DMS114 treated with DMSO at 0.1 percent for 48 hours (cell line): ENCODE results near the gene CT47B1.
"Not testable (repeated sequence)": the region's sequence is repeated elsewhere in the genome, so short reads cannot be mapped to it uniquely, and the experiment has no call there.

Experiments
- DNase-seq: peaks from one replicate; lab custom pipeline; 2025; ENCODE audit not compliant: unreplicated experiment; lab: John Stamatoyannopoulos, UW

The CT47B1 gene

DNA sequence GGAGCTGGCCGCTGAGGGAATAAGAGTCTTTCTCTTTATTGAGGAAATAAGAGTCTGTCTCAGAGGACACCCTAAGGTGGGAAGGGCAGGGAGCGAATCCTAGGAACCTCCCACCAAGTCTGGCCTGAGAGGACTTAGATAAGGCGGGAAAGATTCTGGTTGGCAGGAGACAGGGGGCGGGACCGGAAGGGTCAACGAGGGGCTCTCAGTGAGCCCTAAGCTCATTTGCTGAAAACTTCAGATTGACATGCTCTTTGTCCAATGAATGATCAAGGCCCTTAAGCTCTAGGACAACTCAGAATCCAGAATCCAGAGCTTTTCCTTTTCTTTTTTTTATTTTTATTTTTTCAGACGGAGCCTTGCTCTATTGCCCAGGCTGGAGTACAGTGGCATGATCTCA, at the start of gene CT47B1:
TSS of gene CT47B1 (minus strand) at position 101 of the 400 bp plus-strand sequence. CDS start 196 bp downstream, outside the sequence.
- not testable (repeated sequence) for DNase-seq

GRCh38 chrX:120874678-120875557, 748 bp downstream of the CT47B1 start:
- no peak for DNase-seq

DNA sequence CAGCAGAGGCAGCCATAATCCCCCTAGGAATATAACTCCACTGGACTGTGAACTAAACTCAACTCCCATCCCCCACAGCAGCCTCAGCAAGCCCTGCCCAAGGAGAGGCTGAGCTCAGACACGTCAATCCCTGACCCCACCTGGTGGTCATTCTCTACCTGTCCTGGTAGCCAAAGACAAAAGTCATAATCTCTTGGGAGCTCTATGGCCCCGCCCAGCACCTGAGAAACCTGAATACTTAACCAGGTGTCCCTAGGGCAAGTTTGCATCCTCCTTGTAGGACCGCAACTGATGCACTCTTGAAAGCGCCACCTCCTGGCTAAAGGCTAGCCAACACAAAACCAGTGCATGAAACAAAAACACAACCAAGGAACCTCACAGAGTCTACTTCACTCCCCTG, 18.4 kb downstream of the CT47B1 start:
- DNase-seq, result no peak

GRCh38 chrX:120840827-120841226, 34.8 kb downstream of the CT47B1 start:
- no peak for DNase-seq

DNA sequence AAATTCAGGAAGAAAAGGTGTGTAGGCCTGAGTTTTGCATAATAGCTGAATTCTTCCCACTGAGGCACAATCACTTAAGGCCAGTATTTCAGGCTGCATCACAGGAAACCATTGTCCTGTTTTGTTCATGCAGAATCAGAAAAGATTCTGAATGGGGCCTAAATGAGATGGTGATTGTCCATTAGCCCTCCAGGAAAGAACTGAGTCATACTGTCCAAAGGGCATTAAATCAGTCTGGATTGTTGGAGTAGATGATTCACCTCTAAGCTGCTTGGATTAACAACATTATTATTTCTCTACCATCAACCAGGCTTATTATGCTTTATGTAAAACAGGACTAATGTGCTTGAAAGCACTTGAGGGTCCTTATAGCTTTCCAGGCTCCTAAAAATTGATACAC, 36.2 kb downstream of the CT47B1 start:
- DNase-seq, result no peak

DNA sequence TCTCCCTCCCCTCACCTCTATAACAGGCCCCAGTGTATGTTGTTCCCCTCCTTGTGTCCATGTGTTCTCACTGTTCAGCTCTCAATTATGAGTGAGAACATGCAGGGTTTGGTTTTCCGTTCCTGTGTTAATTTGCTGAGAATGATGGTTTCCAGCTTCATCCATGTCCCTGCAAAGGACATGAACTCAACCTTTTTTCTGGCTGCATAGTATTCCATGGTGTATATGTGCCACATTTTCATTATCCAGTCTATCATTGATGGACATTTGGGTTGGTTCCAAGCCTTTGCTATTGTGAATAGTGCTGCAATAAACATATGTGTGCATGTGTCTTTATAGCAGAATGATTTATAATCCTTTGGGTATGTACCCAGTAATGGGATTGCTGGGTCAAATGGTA, 48.5 kb downstream of the CT47B1 start:
- not testable (repeated sequence) for DNase-seq

DNA sequence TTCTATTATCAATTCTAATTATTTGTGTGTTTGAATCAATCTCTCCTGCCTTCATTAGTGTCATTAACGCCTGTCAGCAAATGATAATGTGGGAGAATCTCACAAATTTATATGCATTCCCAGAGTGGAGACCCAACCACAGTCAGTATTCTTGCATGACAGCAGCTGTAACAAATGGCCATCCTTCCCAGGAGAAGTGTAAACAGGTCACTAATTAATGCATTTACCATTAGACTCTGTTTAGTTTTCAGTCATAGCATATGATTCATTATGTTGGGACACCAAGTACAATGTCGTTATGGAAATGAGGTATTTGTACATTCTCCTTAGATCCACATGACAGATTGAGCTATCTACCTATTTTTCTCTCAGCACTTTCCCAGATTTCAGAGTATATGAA, 50.5 kb downstream of the CT47B1 start:
- no peak for DNase-seq

GRCh38 chrX:120824021-120824420, 51.6 kb downstream of the CT47B1 start:
- DNase-seq, result no peak

- DNase-seq, result no peak
Measured at GRCh38 chrX:120823556-120823955, 52.1 kb downstream of the CT47B1 start.
